Vagina (tissue), 2 donors: ENCODE data around the gene THYN1. TPM values are rescaled to one million over a fixed set of nuclear protein-coding genes. Genes with fewer than 3 reads are reported as not detected.

Source experiments
- DNase-seq, 2 donors: peaks; one replicate each; pipeline ENCODE4 v3.0.0-alpha.2; 2017; ENCODE audit errors: extremely low spot score in 2 of 2
- H3K27ac ChIP-seq: fragments of 200-600 bp; sonication (generic); one replicate; pipeline ENCODE4 v1.5.1; 2019
- H3K27me3 ChIP-seq: fragments of 200-600 bp; sonication (generic); one replicate; pipeline ENCODE4 v1.5.1; 2019
- H3K36me3 ChIP-seq, 2 donors: fragments of 200-600 bp; sonication (generic); one replicate each; pipeline ENCODE4 v1.5.1; 2017 to 2019
- H3K4me1 ChIP-seq: fragments of 200-600 bp; sonication (generic); one replicate; pipeline ENCODE4 v1.5.1; 2019
- H3K4me3 ChIP-seq, 2 donors: fragments of 200-600 bp; sonication (generic); 1 replicate in 1 of 2; 2 replicates in 1 of 2; pipeline ENCODE4 v1.5.1; 2016 to 2019
- H3K9me3 ChIP-seq: fragments of 200-600 bp; sonication (generic); one replicate; pipeline ENCODE4 v1.5.1; 2019
- POLR2A ChIP-seq, 2 donors: fragments of 450-650 bp; IDR thresholded peaks; one replicate each; pipeline ENCODE4 v1.6.1; 2017; ENCODE audit warnings: antibody characterized with exemption in 2 of 2, mild to moderate bottlenecking in 2 of 2, moderate library complexity in 2 of 2
- POLR2AphosphoS5 ChIP-seq, 2 donors: sonication (generic); formaldehyde crosslinking; IDR thresholded peaks; one replicate each; pipeline ENCODE4 v1.9.0; 2017; ENCODE audit warnings: antibody characterized with exemption in 2 of 2, mild to moderate bottlenecking in 2 of 2, low read depth in 1 of 2; ENCODE audit not compliant: insufficient read depth in 1 of 2
- intact Hi-C: fragments of 100-400 bp; cut with DNase I; formaldehyde crosslinking; loops from one replicate; pipeline ENCODE4 v1.15.1; 2023
- total RNA-seq: library from RNA; depleted of rRNA; stranded (reverse); fragments of >200 nt; gene quantifications from one replicate; pipeline ENCODE4 v1.2.3, GENCODE V29; 2016
- TF ChIP-seq, protein P1 (sequence below), 3 experiments: fragments of 450-650 bp in 2 of 3; fragments of 200-600 bp in 1 of 3; sonication (generic) in 1 of 3; IDR thresholded peaks; one replicate each; pipeline ENCODE4 v1.5.1; 2017 to 2019; ENCODE audit warnings: antibody characterized with exemption in 3 of 3, mild to moderate bottlenecking in 2 of 3, moderate library complexity in 2 of 3

THYN1 gene
- total RNA-seq: 39.8 TPM

- intact Hi-C loops: no loop called here
- H3K9me3 ChIP-seq: no peaks in the 10 kb centered on the region
- H3K4me1 ChIP-seq: peaks cover 24% of the 10 kb centered on the region
- TF ChIP-seq POLR2A (IDR thresholded peaks at IDR 0.05): peak in 1 of 2 donors; percentile 45
- TF ChIP-seq, protein P1, sequence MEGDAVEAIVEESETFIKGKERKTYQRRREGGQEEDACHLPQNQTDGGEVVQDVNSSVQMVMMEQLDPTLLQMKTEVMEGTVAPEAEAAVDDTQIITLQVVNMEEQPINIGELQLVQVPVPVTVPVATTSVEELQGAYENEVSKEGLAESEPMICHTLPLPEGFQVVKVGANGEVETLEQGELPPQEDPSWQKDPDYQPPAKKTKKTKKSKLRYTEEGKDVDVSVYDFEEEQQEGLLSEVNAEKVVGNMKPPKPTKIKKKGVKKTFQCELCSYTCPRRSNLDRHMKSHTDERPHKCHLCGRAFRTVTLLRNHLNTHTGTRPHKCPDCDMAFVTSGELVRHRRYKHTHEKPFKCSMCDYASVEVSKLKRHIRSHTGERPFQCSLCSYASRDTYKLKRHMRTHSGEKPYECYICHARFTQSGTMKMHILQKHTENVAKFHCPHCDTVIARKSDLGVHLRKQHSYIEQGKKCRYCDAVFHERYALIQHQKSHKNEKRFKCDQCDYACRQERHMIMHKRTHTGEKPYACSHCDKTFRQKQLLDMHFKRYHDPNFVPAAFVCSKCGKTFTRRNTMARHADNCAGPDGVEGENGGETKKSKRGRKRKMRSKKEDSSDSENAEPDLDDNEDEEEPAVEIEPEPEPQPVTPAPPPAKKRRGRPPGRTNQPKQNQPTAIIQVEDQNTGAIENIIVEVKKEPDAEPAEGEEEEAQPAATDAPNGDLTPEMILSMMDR (IDR thresholded peaks at IDR 0.05): peak in 1 of 3 experiments; percentile 54
- TF ChIP-seq POLR2AphosphoS5 (IDR thresholded peaks at IDR 0.05; ENCODE audit: insufficient read depth in 1 of 2, low read depth in 1 of 2): peak; percentile 97
- peak within 1 kb of the TSS; percentile 92 to 98 for H3K4me3 ChIP-seq
- peak within 1 kb of the TSS; percentile 72 for H3K27ac ChIP-seq
- DNase-seq: peak in 1 of 2 donors; percentile 97
- H3K27me3 ChIP-seq: no peaks in the 10 kb centered on the region
- peaks cover 0 to 15% of the 10 kb centered on the region in 2 donors for H3K36me3 ChIP-seq
These were observed at the start of gene THYN1, which contains the start of gene ACAD8 for GRCh38 chr11:134253188-134253993. TSS of gene THYN1 (minus strand) at chr11:134253352. CDS start at chr11:134252882, 470 bp downstream. TSS of gene ACAD8 (plus strand) at chr11:134253568. CDS start at chr11:134253601, 33 bp downstream.

DNA sequence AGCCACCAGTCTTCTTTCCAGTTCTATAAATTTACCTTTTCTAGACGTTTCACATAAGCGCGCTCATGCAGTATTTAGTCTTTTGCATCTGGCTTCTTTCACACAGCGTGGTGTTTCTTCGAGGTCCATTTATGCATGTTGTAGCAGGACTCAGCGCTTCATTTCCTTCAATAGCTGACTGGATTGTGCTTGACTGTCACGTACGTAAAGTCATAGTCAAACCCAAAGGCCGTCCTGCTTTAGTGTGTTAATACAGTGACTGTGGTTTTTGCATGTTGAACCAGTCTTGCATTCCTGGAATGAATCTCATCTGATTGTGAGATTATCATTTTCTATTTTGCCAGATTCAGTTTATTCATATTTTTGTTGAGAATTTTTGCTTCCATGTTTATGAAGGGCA, 41.5 kb upstream of the THYN1 start:
- Histone ChIP-seq H3K27ac (no peak overlapping the region), H3K36me3 (no peaks in the 10 kb centered on the region), H3K4me1 (no peaks in the 10 kb centered on the region), H3K4me3 (no peak overlapping the region), H3K9me3 (no peaks in the 10 kb centered on the region), H3K27me3 (no peaks in the 10 kb centered on the region)
- TF ChIP-seq, protein P1 (IDR thresholded peaks at IDR 0.05): no peak
- TF ChIP-seq POLR2A (IDR thresholded peaks at IDR 0.05) (no peak), POLR2AphosphoS5 (IDR thresholded peaks at IDR 0.05; ENCODE audit: insufficient read depth in 1 of 2, low read depth in 1 of 2) (no peak)
- DNase-seq: peak in 1 of 2 donors; percentile 25
- intact Hi-C loops: no loop called here

- Histone ChIP-seq H3K4me1 (no peaks in the 10 kb centered on the region), H3K27ac (no peak overlapping the region), H3K9me3 (no peaks in the 10 kb centered on the region), H3K4me3 (no peak overlapping the region), H3K27me3 (no peaks in the 10 kb centered on the region), H3K36me3 (no peaks in the 10 kb centered on the region)
- intact Hi-C loops: no loop called here
- DNase-seq: peak in 1 of 2 donors; percentile 84
- TF ChIP-seq POLR2A (IDR thresholded peaks at IDR 0.05) (no peak), POLR2AphosphoS5 (IDR thresholded peaks at IDR 0.05; ENCODE audit: insufficient read depth in 1 of 2, low read depth in 1 of 2) (no peak)
- TF ChIP-seq, protein P1 (IDR thresholded peaks at IDR 0.05): no peak
These were observed 40.3 kb upstream of the THYN1 start for GRCh38 chr11:134293119-134294113.

GRCh38 chr11:134292661-134293060, 39.5 kb upstream of the THYN1 start:
- peak in 1 of 2 donors; percentile 94 for DNase-seq
- TF ChIP-seq POLR2AphosphoS5 (IDR thresholded peaks at IDR 0.05; ENCODE audit: insufficient read depth in 1 of 2, low read depth in 1 of 2) (no peak), POLR2A (IDR thresholded peaks at IDR 0.05) (no peak)
- TF ChIP-seq, protein P1 (IDR thresholded peaks at IDR 0.05): no peak
- Histone ChIP-seq H3K9me3 (no peaks in the 10 kb centered on the region), H3K36me3 (no peaks in the 10 kb centered on the region), H3K4me3 (no peak overlapping the region), H3K27me3 (no peaks in the 10 kb centered on the region), H3K27ac (no peak overlapping the region), H3K4me1 (no peaks in the 10 kb centered on the region)
- intact Hi-C loops: no loop called here
